Right lobe of liver (tissue), 6 donors: ENCODE data around the gene CROT. TPM values are rescaled to one million over a fixed set of nuclear protein-coding genes. Genes with fewer than 3 reads are reported as not detected.

Experiments used
- ATAC-seq, 4 donors: fragments of 200-7000 bp; cut with Tn5 transposase; one replicate each; pipeline ENCODE4 v1.9.1; 2020; ENCODE audit warnings: mild to moderate bottlenecking in 4 of 4, moderate library complexity in 4 of 4
- DNase-seq, 3 donors: peaks; one replicate each; pipeline ENCODE4 v3.0.0-alpha.2; 2020
- H3K27ac ChIP-seq, 3 donors: fragments of 200-600 bp; one replicate each; pipeline ENCODE4 v1.8.0; 2022
- H3K27me3 ChIP-seq, 2 donors: fragments of 200-600 bp; one replicate each; pipeline ENCODE4 v1.8.0; 2022
- H3K36me3 ChIP-seq, 4 donors: fragments of 200-600 bp; sonication (generic) in 1 of 4; one replicate each; pipeline versions ENCODE4 v1.5.1 to v1.8.0; 2017 to 2022; ENCODE audit warnings: control low read depth in 1 of 4
- H3K4me1 ChIP-seq, 4 donors: fragments of 200-600 bp; sonication (generic) in 1 of 4; one replicate each; pipeline versions ENCODE4 v1.5.1 to v1.8.0; 2017 to 2022; ENCODE audit warnings: control low read depth in 1 of 4
- H3K4me3 ChIP-seq, 3 donors: fragments of 200-600 bp; one replicate each; pipeline ENCODE4 v1.8.0; 2022
- H3K9me3 ChIP-seq, 4 donors: fragments of 200-600 bp; sonication (generic) in 1 of 4; one replicate each; pipeline versions ENCODE4 v1.5.1 to v1.8.0; 2017 to 2022; ENCODE audit warnings: control low read depth in 1 of 4
- CTCF ChIP-seq, 4 donors: fragments of 200-600 bp in 3 of 4; fragments of 450-650 bp in 1 of 4; IDR thresholded peaks; one replicate each; pipeline versions ENCODE4 v1.5.1 to v1.8.0; 2016 to 2022; ENCODE audit warnings: antibody characterized with exemption in 4 of 4, mild to moderate bottlenecking in 2 of 4
- POLR2A ChIP-seq: fragments of 450-650 bp; IDR thresholded peaks from one replicate; pipeline ENCODE4 v1.6.1; 2017; ENCODE audit warnings: antibody characterized with exemption, mild to moderate bottlenecking
- WGBS: methylation state at CpG from one replicate; pipeline ENCODE4 v1.1.6; 2018; ENCODE audit warnings: low coverage, low lambda C conversion rate; ENCODE audit not compliant: insufficient coverage; ENCODE audit errors: missing lambda C conversion rate; 5-methylcytosine and 5-hydroxymethylcytosine counted together
- intact Hi-C, 2 donors: fragments of 100-400 bp; cut with DNase I; formaldehyde crosslinking; loops; one replicate each; pipeline versions ENCODE4 v1.11.2 to v1.14.1; 2022
- total RNA-seq, 6 experiments: library from RNA; depleted of rRNA in 2 of 6; stranded (reverse); fragments of >200 nt in 2 of 6; fragmentation: NEBNext Ultra II Directional in 3 of 6; extraction: Animal tissue kit (Norgen Biotek cat#: 25700) in 3 of 6; gene quantifications; one replicate each; pipeline versions ENCODE4 v1.1.0 to v1.2.4, GENCODE V29; 2016 to 2023
- donor health status: DM: no; HTN: yes; CAD: no.
- donor health status: DM: no; HTN: no; CAD: no.
- donor health status: DM: no; HTN: no; CAD: no.
- donor health status: DM: no; HTN: yes; CAD: no.
- donor health status: DM: no; HTN: yes; CAD: no.

The CROT gene
- total RNA-seq, 6 experiments from 2014 or later, result 11.5 to 24.7 (median 17.3) TPM

DNA sequence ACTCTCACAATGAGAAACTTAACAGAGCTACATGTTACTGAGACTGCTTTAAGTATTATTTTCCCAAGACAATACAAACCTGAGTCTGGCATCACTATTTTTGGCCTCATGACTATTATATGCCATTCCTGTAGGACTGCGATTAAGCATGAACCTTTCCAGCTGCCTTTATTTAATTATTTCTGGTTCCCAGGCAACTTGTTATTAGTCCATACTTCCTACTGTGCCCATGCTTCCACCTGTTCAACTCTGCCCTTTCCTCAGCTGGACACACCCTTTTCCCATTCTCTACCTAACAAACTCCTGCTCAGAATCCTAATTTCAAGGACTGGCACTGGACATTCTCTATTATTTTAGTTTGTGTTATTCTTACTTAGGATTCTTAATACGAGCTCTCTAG is 8.1 kb upstream of the CROT start:
- no peak overlapping the region for H3K4me3 ChIP-seq
- TF ChIP-seq POLR2A (no peak), CTCF (IDR thresholded peaks at IDR 0.05) (no peak)
- no peak overlapping the region for H3K27ac ChIP-seq
- no peaks in the 10 kb centered on the region for H3K36me3 ChIP-seq
- WGBS, result 73% methylated on average over 2 of the region's 2 CpGs
- ATAC-seq, result no peak
- intact Hi-C loops, result no loop called here
- H3K27me3 ChIP-seq, result no peaks in the 10 kb centered on the region
- H3K4me1 ChIP-seq, result peaks cover 0 to 30% (median 15%) of the 10 kb centered on the region in 4 donors
- H3K9me3 ChIP-seq, result no peaks in the 10 kb centered on the region
- no peak for DNase-seq

DNA sequence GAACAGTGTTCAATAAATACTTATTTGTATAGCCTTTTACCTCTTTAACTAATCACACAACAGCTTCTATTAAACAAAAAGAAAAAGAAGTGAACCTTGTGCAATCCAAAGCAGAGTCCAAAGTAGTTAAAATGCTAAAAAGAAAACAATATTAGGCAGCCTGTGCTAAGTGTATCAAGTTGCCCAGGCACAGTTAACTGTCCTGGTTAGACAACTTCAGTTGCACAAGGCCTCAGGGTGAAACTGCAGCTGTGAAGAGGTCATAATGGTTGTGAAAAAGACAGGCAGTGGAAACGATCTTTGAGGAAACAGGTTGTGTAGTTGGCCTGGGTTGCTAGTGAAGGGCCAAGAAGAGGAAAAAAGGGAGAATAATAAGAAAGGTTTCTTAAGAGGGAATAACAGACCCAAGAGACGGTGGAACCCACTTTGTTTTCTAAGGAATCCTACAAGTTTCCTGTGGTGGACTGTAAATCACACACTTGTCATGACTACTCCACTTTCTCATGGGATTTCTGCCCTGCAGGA is 6.0 kb upstream of the CROT start:
- Histone ChIP-seq H3K27me3 (no peaks in the 10 kb centered on the region), H3K9me3 (no peaks in the 10 kb centered on the region), H3K27ac (peak overlapping the region; percentile 0 to 68 (median 66)), H3K4me1 (peaks cover 0 to 35% (median 16%) of the 10 kb centered on the region in 4 donors), H3K36me3 (no peaks in the 10 kb centered on the region), H3K4me3 (no peak overlapping the region)
- DNase-seq (peak in 1 of 3 donors; percentile 70), ATAC-seq (peak; percentile 97 to 99 (median 98))
- WGBS, result 6% methylated on average over 2 of the region's 2 CpGs
- TF ChIP-seq CTCF (IDR thresholded peaks at IDR 0.05) (no peak), POLR2A (no peak)
- intact Hi-C loops, result no loop called here

DNA sequence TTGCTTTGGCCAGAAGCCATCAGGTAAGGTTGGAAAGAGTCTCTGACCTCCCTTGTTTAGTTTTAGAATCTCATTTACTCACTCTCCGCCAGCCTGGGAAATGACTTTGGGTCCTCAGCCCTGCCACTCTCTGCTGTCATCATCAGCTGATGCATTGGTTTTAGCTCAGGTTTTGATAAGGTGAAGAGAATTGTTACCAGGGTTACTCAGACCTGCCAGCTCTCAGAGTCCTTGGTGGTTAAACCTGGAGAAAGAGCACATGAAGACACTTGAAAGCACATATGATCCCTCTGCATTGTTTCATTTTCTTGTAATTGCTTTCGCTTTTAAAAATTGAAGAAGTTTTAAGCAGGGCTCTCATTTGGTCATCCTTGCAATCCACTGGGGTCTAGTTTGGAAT is 4.0 kb upstream of the CROT start:
- DNase-seq (no peak), ATAC-seq (no peak)
- Histone ChIP-seq H3K27ac (no peak overlapping the region), H3K4me3 (no peak overlapping the region), H3K4me1 (peaks cover 0 to 40% (median 16%) of the 10 kb centered on the region in 4 donors), H3K9me3 (no peaks in the 10 kb centered on the region), H3K27me3 (no peaks in the 10 kb centered on the region), H3K36me3 (no peaks in the 10 kb centered on the region)
- intact Hi-C loops, result no loop called here
- no peak for TF ChIP-seq POLR2A
- TF ChIP-seq CTCF (IDR thresholded peaks at IDR 0.05), result no peak
- 69% methylated on average over 2 of the region's 2 CpGs for WGBS

DNA sequence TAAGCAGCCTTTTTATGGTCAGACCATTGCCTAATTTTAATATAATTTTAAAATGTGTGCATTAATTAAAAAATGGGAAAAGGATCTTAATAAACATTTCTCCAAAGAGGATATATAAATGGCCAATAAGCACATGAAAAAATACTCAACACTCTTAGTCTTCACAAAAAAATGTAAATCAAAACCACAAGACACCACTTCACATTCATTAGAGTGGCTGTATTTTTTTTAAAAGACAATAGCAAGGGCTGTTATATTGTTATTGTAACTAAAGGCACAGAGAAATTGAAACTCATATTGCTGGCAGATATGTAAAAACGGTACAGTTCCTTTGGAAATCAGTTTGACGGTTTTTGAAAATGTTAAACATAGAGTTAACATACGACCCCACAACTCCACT is 3.2 kb upstream of the CROT start:
- no peak for DNase-seq
- intact Hi-C loops, result no loop called here
- no peaks in the 10 kb centered on the region for H3K27me3 ChIP-seq
- H3K4me1 ChIP-seq, result peaks cover 0 to 46% (median 16%) of the 10 kb centered on the region in 4 donors
- WGBS, result 73% methylated on average over 3 of the region's 3 CpGs
- no peak for ATAC-seq
- H3K9me3 ChIP-seq, result no peaks in the 10 kb centered on the region
- no peak overlapping the region for H3K27ac ChIP-seq
- H3K36me3 ChIP-seq, result no peaks in the 10 kb centered on the region
- TF ChIP-seq POLR2A (no peak), CTCF (IDR thresholded peaks at IDR 0.05) (no peak)
- no peak overlapping the region for H3K4me3 ChIP-seq
